OCI-LY3 (cell line): ENCODE results near the gene DIPK1A.

Source experiments
- CTCF ChIP-seq: fragments of 200-600, 300-600 bp; sonication (generic); IDR thresholded peaks from 2 replicates; pipeline ENCODE4 v1.5.1; 2014; ENCODE audit warnings: antibody characterized with exemption, low read length, low read depth
- EZH2phosphoT487 ChIP-seq: fragments of 200-600 bp; shearing (Covaris generic); IDR thresholded peaks from 2 replicates; pipeline ENCODE4 v1.6.1; 2018; ENCODE audit warnings: antibody characterized with exemption, mixed run types, low read depth

DNA sequence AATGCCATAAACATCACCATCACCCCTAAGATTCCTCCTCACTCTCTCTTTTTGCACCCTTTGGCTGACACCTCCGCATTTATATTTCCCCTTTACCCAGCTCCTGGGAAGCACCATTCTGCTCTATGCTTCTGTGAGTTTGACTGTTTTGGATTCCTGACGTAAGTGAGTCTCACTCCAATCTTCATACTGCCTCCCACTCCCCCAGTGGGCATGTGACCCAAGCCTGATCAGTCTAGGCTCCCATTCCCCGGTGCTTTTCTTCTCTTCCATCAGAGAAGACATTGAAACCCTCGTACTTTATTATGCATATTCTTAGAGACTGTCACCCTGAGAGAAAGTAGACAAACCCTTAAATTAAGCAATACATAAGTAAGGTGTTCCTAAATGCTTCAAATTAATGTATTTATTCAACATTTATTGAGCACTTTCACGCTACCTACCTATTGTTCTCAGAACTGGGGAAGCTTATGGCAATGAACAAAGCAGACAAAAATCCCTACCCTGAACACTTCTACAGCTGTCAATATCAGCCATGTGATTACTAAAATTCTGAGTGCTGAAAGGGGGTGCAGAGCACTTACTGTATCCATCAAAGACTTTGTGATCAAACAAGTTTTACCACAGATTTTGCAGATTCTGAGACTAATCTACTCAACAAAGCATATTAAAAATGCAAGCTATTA lies 43.4 kb upstream of the DIPK1A start:
- TF ChIP-seq CTCF (no peak), EZH2phosphoT487 (no peak)
